Right lobe of liver (tissue), 6 donors: ENCODE measurements around the gene MDH2. TPM values are rescaled to one million over a fixed set of nuclear protein-coding genes. Genes with fewer than 3 reads are reported as not detected.
"Not testable (repeated sequence)": the region's sequence is repeated elsewhere in the genome, so short reads cannot be mapped to it uniquely, and the experiment has no call there.

Experiments used
- ATAC-seq, 4 donors: fragments of 200-7000 bp; cut with Tn5 transposase; one replicate each; pipeline ENCODE4 v1.9.1; 2020; ENCODE audit warnings: mild to moderate bottlenecking in 4 of 4, moderate library complexity in 4 of 4
- DNase-seq, 3 donors: peaks; one replicate each; pipeline ENCODE4 v3.0.0-alpha.2; 2020
- H3K27ac ChIP-seq, 3 donors: fragments of 200-600 bp; one replicate each; pipeline ENCODE4 v1.8.0; 2022
- H3K27me3 ChIP-seq, 2 donors: fragments of 200-600 bp; one replicate each; pipeline ENCODE4 v1.8.0; 2022
- H3K36me3 ChIP-seq, 4 donors: fragments of 200-600 bp; sonication (generic) in 1 of 4; one replicate each; pipeline versions ENCODE4 v1.5.1 to v1.8.0; 2017 to 2022; ENCODE audit warnings: control low read depth in 1 of 4
- H3K4me1 ChIP-seq, 4 donors: fragments of 200-600 bp; sonication (generic) in 1 of 4; one replicate each; pipeline versions ENCODE4 v1.5.1 to v1.8.0; 2017 to 2022; ENCODE audit warnings: control low read depth in 1 of 4
- H3K4me3 ChIP-seq, 3 donors: fragments of 200-600 bp; one replicate each; pipeline ENCODE4 v1.8.0; 2022
- H3K9me3 ChIP-seq, 4 donors: fragments of 200-600 bp; sonication (generic) in 1 of 4; one replicate each; pipeline versions ENCODE4 v1.5.1 to v1.8.0; 2017 to 2022; ENCODE audit warnings: control low read depth in 1 of 4
- POLR2A ChIP-seq: fragments of 450-650 bp; IDR thresholded peaks from one replicate; pipeline ENCODE4 v1.6.1; 2017; ENCODE audit warnings: antibody characterized with exemption, mild to moderate bottlenecking
- WGBS: methylation state at CpG from one replicate; pipeline ENCODE4 v1.1.6; 2018; ENCODE audit warnings: low coverage, low lambda C conversion rate; ENCODE audit not compliant: insufficient coverage; ENCODE audit errors: missing lambda C conversion rate; 5-methylcytosine and 5-hydroxymethylcytosine counted together
- intact Hi-C, 2 donors: fragments of 100-400 bp; cut with DNase I; formaldehyde crosslinking; loops; one replicate each; pipeline versions ENCODE4 v1.11.2 to v1.14.1; 2022
- total RNA-seq, 6 experiments: library from RNA; depleted of rRNA in 2 of 6; stranded (reverse); fragments of >200 nt in 2 of 6; fragmentation: NEBNext Ultra II Directional in 3 of 6; extraction: Animal tissue kit (Norgen Biotek cat#: 25700) in 3 of 6; gene quantifications; one replicate each; pipeline versions ENCODE4 v1.1.0 to v1.2.4, GENCODE V29; 2016 to 2023
- TF ChIP-seq, protein P1 (sequence below), 4 donors: fragments of 200-600 bp in 3 of 4; fragments of 450-650 bp in 1 of 4; IDR thresholded peaks; one replicate each; pipeline versions ENCODE4 v1.5.1 to v1.8.0; 2016 to 2022; ENCODE audit warnings: antibody characterized with exemption in 4 of 4, mild to moderate bottlenecking in 2 of 4
- donor health status: DM: no; HTN: yes; CAD: no.
- donor health status: DM: no; HTN: no; CAD: no.
- donor health status: DM: no; HTN: no; CAD: no.
- donor health status: DM: no; HTN: yes; CAD: no.
- donor health status: DM: no; HTN: yes; CAD: no.

The MDH2 gene
- total RNA-seq, 6 experiments from 2014 or later: 130 to 178 (median 164) TPM

DNA sequence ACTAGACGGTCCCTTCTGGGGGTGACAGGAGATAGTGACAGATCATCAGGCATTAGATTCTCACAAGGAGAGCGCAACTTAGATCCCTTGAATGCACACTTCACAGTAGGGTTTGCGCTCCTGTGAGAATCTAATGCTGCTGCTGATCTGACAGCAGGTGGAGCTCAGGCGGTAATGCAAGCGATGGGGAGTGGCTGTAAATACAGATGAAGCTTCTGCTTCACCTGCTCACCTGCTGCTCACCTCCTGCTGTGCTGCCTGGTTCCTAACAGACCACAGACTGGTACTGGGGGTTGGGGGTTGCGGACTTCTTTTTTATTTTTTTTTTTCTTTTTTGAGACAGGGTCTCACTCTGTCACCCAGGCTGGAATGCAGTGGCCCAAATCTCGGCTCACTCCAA lies 18.2 kb upstream of the MDH2 start:
- H3K9me3 ChIP-seq, H3K4me1 ChIP-seq, intact Hi-C loops, H3K36me3 ChIP-seq, H3K4me3 ChIP-seq, DNase-seq, H3K27ac ChIP-seq, ATAC-seq, H3K27me3 ChIP-seq: not testable (repeated sequence)
- WGBS: 75% methylated on average over 5 of the region's 7 CpGs
- TF ChIP-seq, protein P1, sequence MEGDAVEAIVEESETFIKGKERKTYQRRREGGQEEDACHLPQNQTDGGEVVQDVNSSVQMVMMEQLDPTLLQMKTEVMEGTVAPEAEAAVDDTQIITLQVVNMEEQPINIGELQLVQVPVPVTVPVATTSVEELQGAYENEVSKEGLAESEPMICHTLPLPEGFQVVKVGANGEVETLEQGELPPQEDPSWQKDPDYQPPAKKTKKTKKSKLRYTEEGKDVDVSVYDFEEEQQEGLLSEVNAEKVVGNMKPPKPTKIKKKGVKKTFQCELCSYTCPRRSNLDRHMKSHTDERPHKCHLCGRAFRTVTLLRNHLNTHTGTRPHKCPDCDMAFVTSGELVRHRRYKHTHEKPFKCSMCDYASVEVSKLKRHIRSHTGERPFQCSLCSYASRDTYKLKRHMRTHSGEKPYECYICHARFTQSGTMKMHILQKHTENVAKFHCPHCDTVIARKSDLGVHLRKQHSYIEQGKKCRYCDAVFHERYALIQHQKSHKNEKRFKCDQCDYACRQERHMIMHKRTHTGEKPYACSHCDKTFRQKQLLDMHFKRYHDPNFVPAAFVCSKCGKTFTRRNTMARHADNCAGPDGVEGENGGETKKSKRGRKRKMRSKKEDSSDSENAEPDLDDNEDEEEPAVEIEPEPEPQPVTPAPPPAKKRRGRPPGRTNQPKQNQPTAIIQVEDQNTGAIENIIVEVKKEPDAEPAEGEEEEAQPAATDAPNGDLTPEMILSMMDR (IDR thresholded peaks at IDR 0.05): peak in 1 of 4 donors; percentile 10

DNA sequence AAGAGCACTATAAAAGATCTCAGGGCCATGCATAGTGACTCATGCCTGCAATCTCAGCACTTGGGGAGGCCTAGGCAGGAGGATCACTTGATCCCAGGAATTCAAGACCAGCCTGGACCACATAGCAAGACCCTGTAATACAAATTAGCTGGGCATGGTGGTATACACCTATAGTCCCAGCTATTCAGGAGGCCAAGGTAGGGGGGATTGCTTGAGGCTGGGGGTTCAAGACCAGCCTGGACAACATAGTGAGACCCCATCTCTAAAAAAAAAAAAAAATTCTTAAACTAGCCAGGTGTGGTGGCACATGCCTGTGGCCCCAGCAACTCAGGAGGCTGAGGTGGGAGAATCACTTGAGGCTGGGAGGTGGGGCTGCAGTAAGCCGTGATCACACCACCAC lies 15.9 kb upstream of the MDH2 start:
- no peaks in the 10 kb centered on the region for H3K4me1 ChIP-seq
- TF ChIP-seq POLR2A: no peak
- TF ChIP-seq, protein P1 (IDR thresholded peaks at IDR 0.05): no peak
- DNase-seq (no peak), ATAC-seq (no peak)
- H3K27ac ChIP-seq: no peak overlapping the region
- H3K27me3 ChIP-seq: no peaks in the 10 kb centered on the region
- whole genome bisulfite sequencing: 63% methylated on average over 1 of the region's 1 CpG
- no peak overlapping the region for H3K4me3 ChIP-seq
- intact Hi-C loops: no loop called here
- peaks cover 0 to 4% (median 0%) of the 10 kb centered on the region in 4 donors for H3K36me3 ChIP-seq
- no peaks in the 10 kb centered on the region for H3K9me3 ChIP-seq

DNA sequence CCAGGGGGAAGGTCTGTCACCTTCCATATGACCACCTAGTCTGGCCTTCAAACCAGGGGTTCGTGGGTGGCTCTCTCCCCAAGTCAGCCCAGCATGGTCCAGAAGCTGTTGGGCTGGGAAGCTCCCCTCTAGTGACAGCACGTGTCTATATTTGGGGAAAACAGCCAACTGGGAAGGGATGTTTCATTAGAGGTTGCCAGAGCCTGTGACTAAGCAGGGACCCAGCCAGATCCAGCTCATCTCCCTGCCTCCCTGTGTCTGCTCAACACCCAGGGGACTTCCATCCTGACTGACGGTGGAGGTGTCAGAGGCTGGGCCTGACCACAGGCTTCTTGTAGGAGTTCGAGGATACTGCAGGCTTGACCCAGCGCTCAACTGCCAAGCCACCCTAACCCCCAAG lies 10.6 kb upstream of the MDH2 start:
- Histone ChIP-seq H3K9me3 (no peaks in the 10 kb centered on the region), H3K27ac (no peak overlapping the region), H3K36me3 (peaks cover 0 to 12% (median 0%) of the 10 kb centered on the region in 4 donors), H3K27me3 (no peaks in the 10 kb centered on the region), H3K4me1 (no peaks in the 10 kb centered on the region), H3K4me3 (no peak overlapping the region)
- DNase-seq (peak in 1 of 3 donors; percentile 33), ATAC-seq (peak in 2 of 4 donors; percentile 53 to 88)
- intact Hi-C loops: no loop called here
- TF ChIP-seq, protein P1 (IDR thresholded peaks at IDR 0.05): no peak
- no peak for TF ChIP-seq POLR2A
- WGBS: 80% methylated on average over 1 of the region's 5 CpGs

DNA sequence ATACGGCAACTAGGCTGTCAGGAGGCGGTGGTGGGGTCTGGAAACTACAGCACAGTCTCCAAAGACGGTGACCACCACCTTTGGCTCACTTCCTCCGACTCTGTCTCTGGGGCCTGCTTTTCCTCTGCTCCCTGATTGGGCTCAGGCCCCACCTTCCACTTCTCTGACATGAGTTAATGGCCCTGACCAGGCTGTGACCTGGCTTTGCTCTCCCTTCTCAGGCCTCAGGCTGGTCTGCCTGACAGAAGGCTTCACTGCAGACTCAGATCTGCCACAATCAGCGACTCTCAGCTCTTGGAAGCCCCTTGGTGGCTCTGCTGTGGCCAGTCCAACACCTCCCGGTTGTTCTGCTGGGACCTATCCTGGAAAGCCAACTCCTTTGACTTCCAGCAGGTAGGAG lies 7.8 kb upstream of the MDH2 start:
- no peak overlapping the region for H3K27ac ChIP-seq
- TF ChIP-seq, protein P1 (IDR thresholded peaks at IDR 0.05): no peak
- no peak for TF ChIP-seq POLR2A
- DNase-seq: no peak
- H3K27me3 ChIP-seq: no peaks in the 10 kb centered on the region
- H3K36me3 ChIP-seq: peaks cover 0 to 12% (median 0%) of the 10 kb centered on the region in 4 donors
- WGBS: 100% methylated on average over 3 of the region's 6 CpGs
- intact Hi-C loops: no loop called here
- no peak overlapping the region for H3K4me3 ChIP-seq
- H3K9me3 ChIP-seq: no peaks in the 10 kb centered on the region
- peaks cover 0 to under 1% (median 0%) of the 10 kb centered on the region in 4 donors for H3K4me1 ChIP-seq
- no peak for ATAC-seq

DNA sequence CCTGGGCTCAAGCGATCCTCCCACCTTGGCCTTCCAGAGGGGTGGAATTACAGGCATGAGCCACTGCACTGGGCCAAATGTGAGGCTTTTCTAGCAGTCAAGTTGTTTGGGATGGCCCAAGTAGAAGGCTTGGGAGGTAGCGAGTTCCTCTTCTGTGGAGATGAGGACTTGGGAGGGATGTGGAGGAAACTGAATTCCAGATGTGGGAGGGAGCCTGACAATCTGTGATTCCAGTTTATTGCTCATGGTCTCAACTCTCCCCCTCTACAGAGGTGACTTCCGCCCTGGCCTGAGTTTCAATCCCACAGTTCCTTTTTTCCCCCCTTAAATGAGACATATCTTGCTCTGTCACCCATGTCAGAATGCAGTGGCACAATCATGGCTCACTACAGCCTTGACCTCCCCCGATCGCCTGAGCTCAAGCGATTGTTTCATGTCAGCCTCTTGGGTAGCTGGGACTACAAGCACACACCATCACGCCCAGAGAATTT lies 3.5 kb upstream of the MDH2 start:
- H3K27ac ChIP-seq: no peak overlapping the region
- TF ChIP-seq, protein P1 (IDR thresholded peaks at IDR 0.05): no peak
- no peak for TF ChIP-seq POLR2A
- no peaks in the 10 kb centered on the region for H3K9me3 ChIP-seq
- H3K27me3 ChIP-seq: no peaks in the 10 kb centered on the region
- intact Hi-C loops: no loop called here
- no peak for DNase-seq
- no peak overlapping the region for H3K4me3 ChIP-seq
- 86% methylated on average over 6 of the region's 7 CpGs for WGBS
- peaks cover 0 to 23% (median 3%) of the 10 kb centered on the region in 4 donors for H3K4me1 ChIP-seq
- peaks cover 0 to 9% (median 0%) of the 10 kb centered on the region in 4 donors for H3K36me3 ChIP-seq
- ATAC-seq: no peak
